ENCODE measurements around the gene PPP2R5A. TPM values are rescaled to one million over a fixed set of nuclear protein-coding genes. Genes with fewer than 3 reads are reported as not detected.

PPP2R5A gene
- total RNA-seq, 3 donors from 2014 or later, result 48.5 to 85.5 (median 57.4) TPM

DNA sequence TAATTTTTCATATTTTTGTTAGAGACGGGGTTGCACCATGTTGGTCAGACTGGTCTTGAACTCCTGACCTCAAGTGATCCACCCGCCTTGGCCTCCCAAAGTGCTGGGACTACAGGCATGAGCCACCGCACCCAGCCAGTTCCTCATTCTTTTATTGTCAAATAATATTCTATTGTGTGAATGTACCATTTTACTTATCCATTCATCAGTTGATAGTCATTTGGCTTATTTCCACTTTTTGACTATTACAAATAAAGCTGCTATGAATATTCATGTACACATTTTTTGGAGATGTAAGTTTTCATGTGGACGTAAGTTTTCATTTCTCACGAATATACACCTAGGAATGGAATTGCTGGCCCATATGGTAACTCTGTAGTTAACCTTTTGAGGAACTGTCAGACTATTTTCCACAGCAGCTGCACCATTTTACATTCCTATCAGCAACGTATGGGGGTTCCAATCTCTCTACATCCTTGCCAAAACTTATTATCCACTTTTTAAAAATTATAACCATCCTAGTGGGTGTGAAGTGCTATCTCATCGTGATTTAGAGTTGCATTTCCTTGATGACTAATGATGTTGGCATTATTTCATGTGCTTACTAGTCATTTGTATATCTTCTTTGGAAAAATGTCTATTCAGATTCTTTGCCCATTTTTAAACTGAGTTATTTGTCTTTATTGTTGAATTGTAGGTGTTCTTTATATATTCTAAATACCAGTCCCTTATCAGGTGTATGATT, 116.8 kb downstream of the PPP2R5A start:
- no peak for DNase-seq (ENCODE audit: low spot score in 2 of 2)
- Histone ChIP-seq H3K4me3 (no peak overlapping the region), H3K9me3 (peaks cover 1 to 8% of the 10 kb centered on the region in 2 donors), H3K27me3 (no peaks in the 10 kb centered on the region), H3K27ac (no peak overlapping the region), H3K4me1 (no peaks in the 10 kb centered on the region), H3K36me3 (no peaks in the 10 kb centered on the region)
- intact Hi-C loops (cut with DNase I; ENCODE audit: low total_unique reads), result no loop called here
- TF ChIP-seq, protein P1, sequence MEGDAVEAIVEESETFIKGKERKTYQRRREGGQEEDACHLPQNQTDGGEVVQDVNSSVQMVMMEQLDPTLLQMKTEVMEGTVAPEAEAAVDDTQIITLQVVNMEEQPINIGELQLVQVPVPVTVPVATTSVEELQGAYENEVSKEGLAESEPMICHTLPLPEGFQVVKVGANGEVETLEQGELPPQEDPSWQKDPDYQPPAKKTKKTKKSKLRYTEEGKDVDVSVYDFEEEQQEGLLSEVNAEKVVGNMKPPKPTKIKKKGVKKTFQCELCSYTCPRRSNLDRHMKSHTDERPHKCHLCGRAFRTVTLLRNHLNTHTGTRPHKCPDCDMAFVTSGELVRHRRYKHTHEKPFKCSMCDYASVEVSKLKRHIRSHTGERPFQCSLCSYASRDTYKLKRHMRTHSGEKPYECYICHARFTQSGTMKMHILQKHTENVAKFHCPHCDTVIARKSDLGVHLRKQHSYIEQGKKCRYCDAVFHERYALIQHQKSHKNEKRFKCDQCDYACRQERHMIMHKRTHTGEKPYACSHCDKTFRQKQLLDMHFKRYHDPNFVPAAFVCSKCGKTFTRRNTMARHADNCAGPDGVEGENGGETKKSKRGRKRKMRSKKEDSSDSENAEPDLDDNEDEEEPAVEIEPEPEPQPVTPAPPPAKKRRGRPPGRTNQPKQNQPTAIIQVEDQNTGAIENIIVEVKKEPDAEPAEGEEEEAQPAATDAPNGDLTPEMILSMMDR (IDR thresholded peaks at IDR 0.05), result no peak
- TF ChIP-seq POLR2A (IDR thresholded peaks at IDR 0.05), result no peak
- TF ChIP-seq POLR2AphosphoS5 (IDR thresholded peaks at IDR 0.05), result no peak

DNA sequence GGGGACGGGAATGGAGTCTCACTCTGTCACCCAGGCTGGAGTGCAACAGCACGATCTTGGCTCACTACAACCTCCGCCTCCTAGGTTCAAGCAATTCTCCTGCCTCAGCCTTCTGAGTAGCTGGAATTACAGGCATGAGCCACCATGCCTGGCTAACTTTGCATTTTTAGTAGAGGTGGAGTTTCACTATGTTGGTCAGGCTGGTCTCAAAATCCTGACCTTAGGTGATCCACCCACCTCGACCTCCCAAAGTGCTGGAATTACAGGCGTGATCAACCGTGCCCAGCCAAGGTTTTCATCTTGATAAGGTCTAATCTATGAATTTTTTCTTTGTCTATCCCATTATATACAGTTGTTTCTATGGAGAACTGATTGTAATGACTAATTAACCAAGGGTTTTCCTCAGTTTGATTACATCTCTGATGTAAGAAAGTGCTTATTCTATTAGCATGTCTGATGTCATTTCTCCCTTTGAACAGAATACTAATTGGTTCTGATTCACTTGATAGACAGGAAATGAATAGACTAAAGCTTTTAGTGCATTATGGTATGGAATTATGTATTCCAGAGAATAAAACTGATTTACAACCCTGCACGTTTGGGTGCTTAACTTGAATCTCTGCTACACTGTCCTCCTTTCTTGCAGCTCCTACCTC, 117.6 kb downstream of the PPP2R5A start:
- H3K27me3 ChIP-seq, result no peaks in the 10 kb centered on the region
- intact Hi-C loops (cut with DNase I; ENCODE audit: low total_unique reads), result no loop called here
- no peaks in the 10 kb centered on the region for H3K36me3 ChIP-seq
- H3K27ac ChIP-seq, result no peak overlapping the region
- H3K4me1 ChIP-seq, result no peaks in the 10 kb centered on the region
- peaks cover 0 to 2% of the 10 kb centered on the region in 2 donors for H3K9me3 ChIP-seq
- TF ChIP-seq, protein P1 (IDR thresholded peaks at IDR 0.05), result no peak
- TF ChIP-seq POLR2A (IDR thresholded peaks at IDR 0.05) (no peak), POLR2AphosphoS5 (IDR thresholded peaks at IDR 0.05) (no peak)
- no peak overlapping the region for H3K4me3 ChIP-seq
- no peak for DNase-seq (ENCODE audit: low spot score in 2 of 2)

- no peak for DNase-seq (ENCODE audit: low spot score in 2 of 2)
- Histone ChIP-seq H3K4me3 (no peak overlapping the region), H3K36me3 (no peaks in the 10 kb centered on the region), H3K9me3 (no peaks in the 10 kb centered on the region), H3K27me3 (no peaks in the 10 kb centered on the region), H3K27ac (no peak overlapping the region), H3K4me1 (no peaks in the 10 kb centered on the region)
- no peak for TF ChIP-seq POLR2A (IDR thresholded peaks at IDR 0.05)
- TF ChIP-seq, protein P1 (IDR thresholded peaks at IDR 0.05), result no peak
- intact Hi-C loops (cut with DNase I; ENCODE audit: low total_unique reads), result no loop called here
Measured at GRCh38 chr1:212410231-212410820, 125.1 kb downstream of the PPP2R5A start.

Other genes with a start within 250 kb of the PPP2R5A start
- 10 to 100 TPM in 2 of 3 donors, 1 to 10 TPM in 1; 6.6 to 16.7 (median 10.8) TPM for gene INTS7, start 249.9 kb upstream of the PPP2R5A start, total RNA-seq
- under 1 TPM; 0.29 to 0.80 (median 0.66) TPM for gene DTL, start 249.7 kb upstream of the PPP2R5A start, total RNA-seq
- 1 to 10 TPM; 2.7 to 6.2 (median 4.2) TPM for gene PACC1, start 129.5 kb downstream of the PPP2R5A start, total RNA-seq
- 100 to 1,000 TPM in 2 of 3 donors, 10 to 100 TPM in 1; 78.9 to 142 (median 142) TPM for gene NENF, start 147.5 kb downstream of the PPP2R5A start, total RNA-seq

Data from breast epithelium (tissue), 4 donors.